Fibroblast of the aortic adventitia (primary cell): ENCODE data around the gene CEBPA. TPM values are rescaled to one million over a fixed set of nuclear protein-coding genes. Genes with fewer than 3 reads are reported as not detected.
"Not testable (repeated sequence)": the region's sequence is repeated elsewhere in the genome, so short reads cannot be mapped to it uniquely, and the experiment has no call there.

Experiments used
- DNase-seq: peaks from one replicate; pipeline ENCODE4 v3.0.0-alpha.2; 2010; ENCODE audit warnings: low read depth
- H3K4me3 ChIP-seq: 2 replicates; pipeline ENCODE4 v1.5.1; 2011; ENCODE audit warnings: low read depth, mild to moderate bottlenecking, control low read depth, low read length, moderate library complexity
- total RNA-seq: library from RNA; depleted of rRNA; stranded (reverse); fragments of >200 nt; gene quantifications from 2 replicates; pipeline ENCODE4 v1.2.3, GENCODE V29; 2012; ENCODE audit warnings: low replicate concordance
- TF ChIP-seq, protein P1 (sequence below): IDR thresholded peaks from 2 replicates; pipeline ENCODE4 v1.5.1; 2011; ENCODE audit warnings: mild to moderate bottlenecking, low read length, control low read depth, inconsistent platforms; ENCODE audit not compliant: insufficient read depth

Gene CEBPA
- total RNA-seq, 1 donor: 0.18 TPM

DNA sequence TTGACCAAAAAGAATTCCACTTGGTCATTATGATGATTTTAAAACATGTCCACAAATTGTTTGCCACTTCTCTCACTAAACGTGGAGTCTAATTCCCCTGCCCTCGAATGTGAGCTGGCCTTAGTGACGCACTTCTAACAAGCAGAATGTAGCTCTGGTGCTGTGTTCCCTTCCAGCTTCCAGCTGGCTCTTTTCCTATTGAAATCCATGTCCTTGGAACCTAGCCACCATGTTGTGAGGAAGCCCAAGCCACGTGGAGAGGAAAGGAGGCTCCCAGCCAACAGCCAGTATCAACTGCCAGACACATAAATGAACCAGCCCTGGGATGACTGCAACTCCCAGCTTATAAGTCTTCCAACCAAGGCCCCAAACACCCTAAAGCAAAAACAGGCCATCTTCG lies 23.6 kb upstream of the CEBPA start:
- TF ChIP-seq, protein P1, sequence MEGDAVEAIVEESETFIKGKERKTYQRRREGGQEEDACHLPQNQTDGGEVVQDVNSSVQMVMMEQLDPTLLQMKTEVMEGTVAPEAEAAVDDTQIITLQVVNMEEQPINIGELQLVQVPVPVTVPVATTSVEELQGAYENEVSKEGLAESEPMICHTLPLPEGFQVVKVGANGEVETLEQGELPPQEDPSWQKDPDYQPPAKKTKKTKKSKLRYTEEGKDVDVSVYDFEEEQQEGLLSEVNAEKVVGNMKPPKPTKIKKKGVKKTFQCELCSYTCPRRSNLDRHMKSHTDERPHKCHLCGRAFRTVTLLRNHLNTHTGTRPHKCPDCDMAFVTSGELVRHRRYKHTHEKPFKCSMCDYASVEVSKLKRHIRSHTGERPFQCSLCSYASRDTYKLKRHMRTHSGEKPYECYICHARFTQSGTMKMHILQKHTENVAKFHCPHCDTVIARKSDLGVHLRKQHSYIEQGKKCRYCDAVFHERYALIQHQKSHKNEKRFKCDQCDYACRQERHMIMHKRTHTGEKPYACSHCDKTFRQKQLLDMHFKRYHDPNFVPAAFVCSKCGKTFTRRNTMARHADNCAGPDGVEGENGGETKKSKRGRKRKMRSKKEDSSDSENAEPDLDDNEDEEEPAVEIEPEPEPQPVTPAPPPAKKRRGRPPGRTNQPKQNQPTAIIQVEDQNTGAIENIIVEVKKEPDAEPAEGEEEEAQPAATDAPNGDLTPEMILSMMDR: no peak
- peak; percentile 92 for DNase-seq
- H3K4me3 ChIP-seq: no peak overlapping the region

DNA sequence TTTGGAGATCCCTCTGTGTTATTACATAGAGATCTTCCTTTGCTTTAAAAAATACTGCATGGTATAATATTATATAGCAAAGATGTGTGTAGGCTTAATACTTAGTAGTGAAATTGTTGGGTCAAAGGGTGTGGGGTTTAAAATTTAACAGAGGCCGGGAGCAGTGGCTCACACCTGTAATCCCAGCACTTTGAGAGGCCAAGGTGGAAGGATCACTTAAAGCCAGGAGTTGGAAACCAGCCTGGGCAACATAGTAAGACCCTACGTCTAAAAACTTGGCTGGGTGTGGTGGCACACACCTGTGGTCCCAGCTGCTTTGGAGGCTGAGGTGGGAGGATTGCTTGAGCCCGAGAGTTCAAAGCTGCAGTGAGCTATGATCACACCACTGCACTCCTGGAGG lies 22.3 kb upstream of the CEBPA start:
- TF ChIP-seq, protein P1: no peak
- no peak for DNase-seq
- no peak overlapping the region for H3K4me3 ChIP-seq

DNA sequence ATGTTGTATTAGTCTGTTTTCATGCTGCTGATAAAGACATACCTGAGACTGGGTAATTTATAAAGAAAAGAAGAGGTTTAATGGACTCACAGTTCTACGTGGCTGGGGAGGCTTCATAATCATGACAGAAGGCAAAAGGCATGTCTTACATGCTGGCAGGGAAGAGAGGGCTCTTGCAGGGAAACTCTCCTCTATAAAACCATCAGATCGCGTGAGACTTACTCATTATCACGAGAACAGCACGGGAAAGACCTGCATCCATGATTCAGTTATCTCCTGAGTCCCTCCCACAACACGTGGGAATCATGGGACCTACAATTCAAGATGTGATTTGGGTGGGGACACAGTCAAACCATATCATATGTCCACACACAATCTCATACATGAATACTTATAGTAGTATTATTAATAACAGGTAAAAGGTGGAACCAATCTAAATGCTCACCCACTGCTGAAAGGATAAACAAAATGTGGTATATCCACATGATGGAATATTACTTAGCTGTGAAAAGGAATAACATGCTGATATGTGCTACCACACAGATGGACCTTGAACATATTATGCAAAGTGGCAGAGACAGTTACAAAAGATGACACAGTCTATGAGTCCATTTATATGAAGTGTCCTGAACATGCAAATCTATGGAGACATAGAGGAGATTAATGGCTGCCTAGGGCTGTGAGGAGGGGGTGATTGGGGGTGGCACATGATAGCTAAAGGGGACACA lies 20.9 kb upstream of the CEBPA start:
- no peak for DNase-seq
- TF ChIP-seq, protein P1: no peak
- H3K4me3 ChIP-seq: no peak overlapping the region

DNA sequence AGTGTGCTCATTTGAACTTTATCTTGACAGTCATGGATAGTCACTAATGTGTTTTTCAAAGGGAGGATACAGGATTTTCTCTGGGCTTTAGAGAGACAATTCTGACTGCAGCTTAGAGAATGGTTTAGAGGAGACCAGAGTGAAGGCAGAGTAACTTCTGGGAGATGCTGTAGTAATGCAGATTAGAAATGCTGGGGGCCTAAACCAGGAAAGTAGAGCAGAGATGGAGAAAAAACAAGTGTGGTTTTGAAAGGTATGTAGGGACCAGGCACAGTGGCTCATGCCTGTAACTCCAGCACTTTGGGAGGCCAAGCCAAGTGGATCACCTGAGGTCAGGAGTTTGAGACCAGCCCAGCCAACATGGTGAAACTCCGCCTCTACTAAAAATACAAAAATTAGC lies 18.3 kb upstream of the CEBPA start:
- no peak for DNase-seq
- H3K4me3 ChIP-seq: no peak overlapping the region
- TF ChIP-seq, protein P1: no peak

DNA sequence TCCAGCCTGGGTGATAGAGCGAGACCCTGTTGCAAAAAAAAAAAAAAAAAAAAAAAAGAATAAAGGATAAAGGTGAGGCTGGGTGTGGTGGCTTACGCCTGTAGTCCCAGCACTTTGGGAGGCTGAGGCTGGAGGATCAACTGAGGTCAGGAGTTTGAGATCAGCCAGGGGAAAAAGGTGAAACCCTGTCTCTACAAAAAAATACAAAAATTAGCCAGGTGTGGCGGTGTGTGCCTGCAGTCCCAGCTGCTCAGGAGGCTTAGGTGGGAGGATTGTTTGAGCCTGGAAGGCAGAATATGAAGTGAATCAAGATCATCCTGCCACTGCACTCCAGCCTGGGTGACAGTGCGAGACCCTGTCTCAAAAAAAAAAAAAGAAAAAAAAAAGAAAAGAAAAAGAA lies 15.7 kb upstream of the CEBPA start:
- DNase-seq, H3K4me3 ChIP-seq: not testable (repeated sequence)

DNA sequence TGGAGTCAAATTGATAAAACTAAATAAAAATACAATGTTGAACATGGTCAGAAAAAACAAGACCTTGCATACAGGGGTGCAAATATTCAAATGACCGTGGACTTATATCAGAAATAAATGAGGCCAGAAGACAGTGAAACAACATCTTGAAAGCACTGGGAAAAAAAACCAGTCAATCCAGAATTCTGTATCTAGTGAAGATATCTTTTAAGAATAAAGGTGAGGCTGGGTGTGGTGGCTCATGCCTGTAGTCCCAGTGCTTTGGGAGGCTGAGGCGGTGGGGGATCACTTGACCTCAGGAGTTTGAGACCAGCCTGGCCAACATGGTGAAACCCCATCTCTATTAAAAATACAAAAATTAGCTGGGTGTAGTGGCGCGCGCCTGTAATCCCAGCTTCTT lies 15.2 kb upstream of the CEBPA start:
- DNase-seq: no peak
- TF ChIP-seq, protein P1: no peak
- no peak overlapping the region for H3K4me3 ChIP-seq

DNA sequence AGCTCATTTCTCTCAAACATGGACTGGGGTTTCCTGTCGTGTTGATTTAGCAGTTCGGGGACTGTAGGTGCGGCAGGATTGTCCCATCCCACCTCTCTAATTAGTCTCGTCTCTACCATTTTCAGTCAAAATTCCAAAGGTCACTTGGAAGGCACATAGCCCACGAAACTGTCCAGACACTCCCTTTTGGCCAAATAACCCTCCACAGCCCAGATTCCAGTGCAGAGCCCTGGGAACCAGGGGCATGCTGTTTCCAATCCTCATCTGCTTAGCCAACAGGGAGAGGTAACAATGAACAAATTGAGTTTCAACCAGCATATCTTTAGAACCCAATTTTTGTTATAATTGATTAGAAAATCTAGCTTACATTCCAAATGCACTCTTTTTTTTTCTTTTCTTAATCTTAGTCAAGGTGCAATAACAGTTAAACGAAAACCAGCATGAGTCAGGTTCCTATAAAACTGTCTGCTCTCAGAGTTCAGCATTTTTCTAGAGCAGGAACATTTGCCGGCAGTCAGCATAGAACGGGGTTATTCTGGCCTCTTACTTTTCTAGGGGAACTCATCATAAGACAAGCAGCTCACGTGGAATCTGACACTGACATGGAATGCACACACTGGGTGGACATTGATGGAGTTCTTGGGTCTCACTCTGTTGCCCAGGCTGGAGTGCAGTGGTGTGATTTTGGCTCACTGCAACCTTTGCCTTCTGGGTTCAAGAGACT lies 14.4 kb upstream of the CEBPA start:
- DNase-seq: no peak
- H3K4me3 ChIP-seq: no peak overlapping the region
- TF ChIP-seq, protein P1: no peak

DNA sequence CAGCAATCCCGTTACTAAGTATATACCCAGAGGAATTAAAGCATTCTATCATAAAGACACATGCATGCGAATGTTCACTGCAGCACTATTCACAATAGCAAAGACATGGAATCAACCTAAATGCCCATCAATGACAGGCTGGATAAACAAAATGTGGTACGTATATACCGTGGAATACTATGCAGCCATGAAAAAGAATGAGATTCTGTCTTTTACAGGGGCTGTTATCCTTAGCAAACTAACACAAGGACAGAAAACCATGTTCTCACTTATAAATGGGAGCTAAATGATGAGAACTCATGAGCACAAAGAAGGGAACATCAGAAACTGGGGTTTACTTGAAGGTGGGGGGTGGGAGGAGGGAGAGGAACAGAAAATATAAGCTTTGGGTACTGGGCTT lies 10.5 kb upstream of the CEBPA start:
- H3K4me3 ChIP-seq, DNase-seq: not testable (repeated sequence)
